ENCODE data around the gene MTMR12.

The MTMR12 gene

GRCh38 chr5:32276173-32276853 lies 36.4 kb downstream of the MTMR12 start:
- DNase-seq (ENCODE audit: low read depth in 2 of 2, low spot score in 1 of 2): no peak

- DNase-seq (ENCODE audit: low read depth in 2 of 2, low spot score in 1 of 2): no peak
Measured at GRCh38 chr5:32275396-32275741, 37.4 kb downstream of the MTMR12 start.

GRCh38 chr5:32274548-32275395 lies 38.0 kb downstream of the MTMR12 start:
- DNase-seq (ENCODE audit: low read depth in 2 of 2, low spot score in 1 of 2): no peak

GRCh38 chr5:32273821-32274220 lies 38.9 kb downstream of the MTMR12 start:
- no peak for DNase-seq (ENCODE audit: low read depth in 2 of 2, low spot score in 1 of 2)

GRCh38 chr5:32272746-32273145 lies 40.0 kb downstream of the MTMR12 start:
- no peak for DNase-seq (ENCODE audit: low read depth in 2 of 2, low spot score in 1 of 2)

- DNase-seq (ENCODE audit: low read depth in 2 of 2, low spot score in 1 of 2): no peak
Measured at GRCh38 chr5:32270946-32271345, 41.8 kb downstream of the MTMR12 start.

- DNase-seq (ENCODE audit: low read depth in 2 of 2, low spot score in 1 of 2): no peak
Measured at GRCh38 chr5:32270178-32270577, 42.6 kb downstream of the MTMR12 start.

GRCh38 chr5:32265902-32266301 lies 46.8 kb downstream of the MTMR12 start:
- DNase-seq (ENCODE audit: low read depth in 2 of 2, low spot score in 1 of 2): no peak

- no peak for DNase-seq (ENCODE audit: low read depth in 2 of 2, low spot score in 1 of 2)
Measured at GRCh38 chr5:32264957-32265572, 47.7 kb downstream of the MTMR12 start.

- no peak for DNase-seq (ENCODE audit: low read depth in 2 of 2, low spot score in 1 of 2)
Measured at GRCh38 chr5:32263684-32264083, 49.1 kb downstream of the MTMR12 start.

GRCh38 chr5:32261198-32261597 lies 51.5 kb downstream of the MTMR12 start:
- no peak for DNase-seq (ENCODE audit: low read depth in 2 of 2, low spot score in 1 of 2)

GRCh38 chr5:32259033-32259432 lies 53.7 kb downstream of the MTMR12 start:
- no peak for DNase-seq (ENCODE audit: low read depth in 2 of 2, low spot score in 1 of 2)

- DNase-seq (ENCODE audit: low read depth in 2 of 2, low spot score in 1 of 2): no peak
Measured at GRCh38 chr5:32258424-32258823, 54.3 kb downstream of the MTMR12 start.

- DNase-seq (ENCODE audit: low read depth in 2 of 2, low spot score in 1 of 2): no peak
Measured at GRCh38 chr5:32255540-32255900, 57.2 kb downstream of the MTMR12 start.

GRCh38 chr5:32254881-32255539 lies 57.7 kb downstream of the MTMR12 start:
- no peak for DNase-seq (ENCODE audit: low read depth in 2 of 2, low spot score in 1 of 2)

GRCh38 chr5:32251871-32252458 lies 60.8 kb downstream of the MTMR12 start:
- DNase-seq (ENCODE audit: low read depth in 2 of 2, low spot score in 1 of 2): no peak

GRCh38 chr5:32249668-32250067 lies 63.1 kb downstream of the MTMR12 start:
- no peak for DNase-seq (ENCODE audit: low read depth in 2 of 2, low spot score in 1 of 2)

- DNase-seq (ENCODE audit: low read depth in 2 of 2, low spot score in 1 of 2): no peak
Measured at GRCh38 chr5:32245742-32246141, 67.0 kb downstream of the MTMR12 start.

GRCh38 chr5:32244017-32244416 lies 68.7 kb downstream of the MTMR12 start:
- DNase-seq (ENCODE audit: low read depth in 2 of 2, low spot score in 1 of 2): no peak

- DNase-seq (ENCODE audit: low read depth in 2 of 2, low spot score in 1 of 2): no peak
Measured at GRCh38 chr5:32241034-32241783, 71.5 kb downstream of the MTMR12 start.

GRCh38 chr5:32239385-32239784 lies 73.4 kb downstream of the MTMR12 start:
- no peak for DNase-seq (ENCODE audit: low read depth in 2 of 2, low spot score in 1 of 2)
